HUES64 (cell line): ENCODE measurements around the gene CLIC4.
"Not testable (repeated sequence)": the region's sequence is repeated elsewhere in the genome, so short reads cannot be mapped to it uniquely, and the experiment has no call there.

Experiments used
- H3K27ac ChIP-seq: 2 replicates; pipeline ENCODE4 v1.7.0; 2013; ENCODE audit warnings: low read depth, low read length, inconsistent platforms
- H3K27me3 ChIP-seq: 2 replicates; pipeline ENCODE4 v1.6.1; 2013; ENCODE audit warnings: mild to moderate bottlenecking, low read length; ENCODE audit not compliant: insufficient read depth
- H3K36me3 ChIP-seq: 2 replicates; pipeline ENCODE4 v1.6.1; 2013; ENCODE audit warnings: mild to moderate bottlenecking, low read length; ENCODE audit not compliant: insufficient read depth
- H3K4me1 ChIP-seq: 2 replicates; pipeline ENCODE4 v1.6.1; 2013; ENCODE audit warnings: mild to moderate bottlenecking, low read length, moderate library complexity; ENCODE audit not compliant: insufficient read depth
- H3K4me3 ChIP-seq: 2 replicates; pipeline ENCODE4 v1.5.1; 2013; ENCODE audit warnings: mild to moderate bottlenecking, low read length, moderate library complexity
- H3K9ac ChIP-seq: 2 replicates; pipeline ENCODE4 v1.6.1; 2013; ENCODE audit warnings: mild to moderate bottlenecking, low read depth, low read length
- H3K9me3 ChIP-seq: 2 replicates; pipeline ENCODE4 v1.6.1; 2013; ENCODE audit warnings: low read depth, low read length; ENCODE audit not compliant: insufficient read depth
- WGBS: fragments of 150-250, 120-280 bp; methylation state at CpG from one replicate; pipeline ENCODE4 v1.1.7; 2013; ENCODE audit warnings: missing lambda C conversion rate; 5-methylcytosine and 5-hydroxymethylcytosine counted together

CLIC4 gene

DNA sequence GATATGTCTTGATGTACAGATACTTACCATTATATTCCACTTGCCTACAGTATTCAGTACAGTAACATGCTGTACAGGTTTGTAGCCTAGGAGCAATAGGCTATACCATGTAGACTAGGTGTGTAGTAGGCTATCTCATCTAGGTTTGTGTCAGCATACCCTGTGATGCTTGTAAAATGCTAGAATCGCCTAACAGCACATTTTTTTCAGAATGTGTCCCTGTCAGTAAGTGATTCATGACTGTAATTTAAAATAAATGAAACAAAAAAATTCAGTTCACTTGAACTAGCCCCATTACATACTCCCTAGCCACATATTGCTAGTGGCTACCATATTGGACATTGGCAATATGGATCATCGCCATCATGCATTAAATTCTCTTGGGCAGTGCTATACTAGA lies 51.3 kb downstream of the CLIC4 start:
- no peak overlapping the region for H3K4me3 ChIP-seq
- H3K36me3 ChIP-seq = peaks cover 21% of the 10 kb centered on the region
- no peak overlapping the region for H3K9ac ChIP-seq
- peaks cover 12% of the 10 kb centered on the region for H3K9me3 ChIP-seq
- WGBS = 93% methylated on average over 2 of the region's 2 CpGs
- no peak overlapping the region for H3K27ac ChIP-seq
- H3K27me3 ChIP-seq = no peaks in the 10 kb centered on the region
- H3K4me1 ChIP-seq = peaks cover 9% of the 10 kb centered on the region; the same call in 1 of the 2 replicates

DNA sequence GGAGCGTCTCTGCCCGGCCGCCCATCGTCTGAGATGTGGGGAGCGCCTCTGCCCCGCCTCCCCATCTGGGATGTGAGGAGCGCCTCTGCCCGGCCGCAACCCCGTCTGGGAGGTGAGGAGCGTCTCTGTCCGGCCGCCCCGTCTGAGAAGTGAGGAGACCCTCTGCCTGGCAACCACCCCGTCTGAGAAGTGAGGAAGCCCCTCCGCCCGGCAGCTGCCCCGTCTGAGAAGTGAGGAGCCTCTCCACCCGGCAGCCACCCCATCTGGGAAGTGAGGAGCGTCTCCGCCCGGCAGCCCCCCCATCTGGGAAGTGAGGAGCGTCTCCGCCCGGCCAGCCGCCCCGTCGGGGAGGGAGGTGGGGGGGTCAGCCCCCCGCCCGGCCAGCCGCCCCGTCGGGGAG lies 54.0 kb downstream of the CLIC4 start:
- H3K4me3 ChIP-seq, H3K9ac ChIP-seq, H3K27me3 ChIP-seq, H3K27ac ChIP-seq, H3K4me1 ChIP-seq: not testable (repeated sequence)
- WGBS = 95% methylated on average over 28 of the region's 33 CpGs
- H3K9me3 ChIP-seq = peaks cover 12% of the 10 kb centered on the region
- H3K36me3 ChIP-seq = peaks cover 22% of the 10 kb centered on the region

DNA sequence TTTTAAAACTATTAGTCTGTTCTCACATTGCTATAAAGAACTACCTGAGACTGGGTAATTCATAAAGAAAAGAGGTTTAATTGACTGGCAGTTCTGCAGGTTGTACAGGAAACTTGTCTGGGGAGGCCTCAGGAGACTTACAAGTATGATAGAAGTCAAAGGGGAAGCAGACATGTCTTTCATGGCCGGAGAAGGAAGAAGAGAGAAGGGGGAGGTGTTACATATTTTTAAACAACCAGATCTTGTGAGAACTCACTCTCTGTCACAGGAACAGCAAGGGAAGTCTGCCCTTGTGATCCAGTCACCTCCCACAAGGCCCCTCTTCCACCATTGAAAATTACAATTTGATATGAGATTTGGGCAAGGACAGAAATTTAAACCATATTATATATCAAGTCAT lies 55.9 kb downstream of the CLIC4 start:
- peaks cover 32% of the 10 kb centered on the region for H3K36me3 ChIP-seq
- no peak overlapping the region for H3K27ac ChIP-seq
- WGBS = 100% methylated on average over 1 of the region's 1 CpG
- H3K4me1 ChIP-seq = 0 out of 2 replicates have a peak, but pooled peaks cover 9% of the 10 kb centered on the region
- no peaks in the 10 kb centered on the region for H3K27me3 ChIP-seq
- no peak overlapping the region for H3K4me3 ChIP-seq
- peaks cover 12% of the 10 kb centered on the region for H3K9me3 ChIP-seq
- H3K9ac ChIP-seq = no peak overlapping the region

DNA sequence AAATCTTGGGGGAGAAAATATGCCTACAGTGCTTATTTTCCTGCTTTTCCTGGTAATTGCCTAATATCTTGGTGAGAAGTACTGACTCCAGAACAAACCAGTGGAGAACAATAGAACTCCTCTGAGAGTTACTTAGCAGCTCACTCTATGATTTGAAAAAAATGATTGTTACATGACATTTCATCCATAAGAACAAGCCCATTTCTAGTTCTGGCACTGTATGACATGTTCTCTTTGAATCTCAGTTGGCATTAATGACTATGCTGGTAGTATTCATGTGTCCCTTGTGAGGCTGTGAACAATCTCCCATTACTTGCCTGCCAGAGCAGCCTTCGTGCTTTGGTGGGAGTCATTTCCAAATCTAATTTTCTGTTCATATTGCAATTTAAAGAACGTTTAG lies 58.0 kb downstream of the CLIC4 start:
- Histone ChIP-seq H3K27ac (no peak overlapping the region), H3K9me3 (peaks cover 3% of the 10 kb centered on the region), H3K9ac (no peak overlapping the region), H3K27me3 (no peaks in the 10 kb centered on the region), H3K4me3 (no peak overlapping the region), H3K4me1 (peaks cover 13% of the 10 kb centered on the region; the same call in 1 of the 2 replicates), H3K36me3 (peaks cover 28% of the 10 kb centered on the region)
- WGBS = 94% methylated on average over 2 of the region's 2 CpGs

DNA sequence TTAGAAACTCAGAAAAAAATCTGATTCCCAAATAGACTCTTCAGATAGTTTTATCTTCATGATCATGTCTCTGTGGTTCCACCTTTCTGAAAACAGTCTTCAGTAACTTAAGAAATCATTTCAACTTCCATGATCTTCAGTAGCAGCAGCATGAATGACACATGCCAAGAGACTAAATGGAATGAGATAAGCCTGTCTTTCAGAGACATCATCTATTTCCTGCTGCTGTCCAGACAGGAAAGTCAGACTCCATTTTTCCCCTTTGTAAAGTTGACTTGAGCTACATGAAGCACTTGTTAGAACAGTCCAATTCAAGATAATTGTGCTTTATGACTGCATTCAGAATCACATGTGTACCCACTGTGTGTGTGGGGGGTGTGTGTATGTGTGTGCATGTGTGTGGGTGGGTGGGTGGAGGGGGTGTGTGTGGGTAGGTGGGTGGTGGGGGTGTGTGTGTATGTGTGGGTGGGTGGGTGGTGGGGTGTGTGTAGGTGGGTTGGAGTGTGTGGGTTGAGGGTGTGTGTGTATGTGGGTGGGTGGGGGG lies 58.8 kb downstream of the CLIC4 start:
- no peak overlapping the region for H3K4me3 ChIP-seq
- peaks cover 26% of the 10 kb centered on the region for H3K36me3 ChIP-seq

DNA sequence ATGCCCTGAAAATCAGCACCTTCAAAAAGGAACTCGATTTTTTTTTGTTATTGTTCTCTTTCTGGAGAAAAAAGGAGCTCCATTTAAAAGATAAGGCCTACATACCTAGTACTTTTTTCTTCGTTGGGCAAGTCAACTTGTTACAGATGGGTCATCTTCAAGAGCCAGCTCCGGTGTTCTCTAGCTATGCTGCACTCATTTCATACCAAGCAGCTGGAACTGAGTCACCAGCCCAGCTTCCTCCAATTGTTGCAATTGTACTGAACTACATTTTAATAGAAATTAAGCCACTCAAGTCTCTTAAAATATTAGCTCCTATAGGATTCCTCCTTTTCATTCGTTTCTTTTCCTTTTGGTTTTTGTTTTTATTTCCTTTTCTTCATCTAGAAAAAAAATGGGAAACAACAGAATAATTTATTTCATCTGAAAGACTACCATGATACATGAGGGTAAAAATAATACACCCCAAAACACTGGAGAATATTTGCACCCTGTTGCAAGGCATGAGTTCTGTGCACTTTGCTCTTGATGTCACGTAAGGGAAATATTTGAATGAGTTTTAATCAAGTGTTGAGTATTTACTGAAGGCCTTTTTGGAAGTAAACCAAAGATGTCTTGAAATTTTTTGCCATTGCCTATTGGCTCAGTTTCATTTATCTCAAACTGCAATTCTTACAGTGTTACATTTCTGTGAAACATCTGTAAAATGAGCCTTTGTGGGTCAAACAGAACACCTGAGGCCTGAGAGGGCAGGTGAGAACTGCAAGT lies 60.5 kb downstream of the CLIC4 start:
- Histone ChIP-seq H3K27me3 (no peaks in the 10 kb centered on the region), H3K27ac (no peak overlapping the region), H3K36me3 (peaks cover 30% of the 10 kb centered on the region), H3K4me1 (peaks cover 13% of the 10 kb centered on the region; the same call in 1 of the 2 replicates), H3K4me3 (no peak overlapping the region), H3K9ac (no peak overlapping the region), H3K9me3 (no peaks in the 10 kb centered on the region)
- WGBS = 90% methylated on average over 5 of the region's 5 CpGs

More for the DNA sequence above, 58.8 kb downstream of the CLIC4 start:
- Histone ChIP-seq H3K9me3 (no peaks in the 10 kb centered on the region), H3K27me3 (no peaks in the 10 kb centered on the region), H3K9ac (no peak overlapping the region), H3K4me1 (peaks cover 13% of the 10 kb centered on the region; the same call in 1 of the 2 replicates), H3K27ac (no peak overlapping the region)

DNA sequence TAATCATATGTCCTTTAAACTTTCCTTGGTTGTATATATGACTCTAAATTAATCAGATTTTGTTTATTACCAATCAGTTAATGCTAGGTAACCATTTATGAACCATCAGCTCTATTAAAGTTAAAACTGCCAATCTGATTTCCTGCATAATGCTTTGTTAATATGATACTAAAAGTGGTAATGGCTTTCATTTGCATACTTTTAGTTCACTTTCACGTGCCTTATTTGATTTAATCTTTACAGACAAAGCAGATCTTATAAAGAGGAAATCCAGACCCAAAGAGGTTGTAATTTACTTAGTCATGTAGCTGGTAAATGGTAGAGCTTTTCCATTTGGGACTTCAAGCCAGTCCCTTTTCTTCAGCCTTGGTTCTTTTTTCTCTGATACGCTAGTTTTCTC lies 61.3 kb downstream of the CLIC4 start:
- H3K4me1 ChIP-seq = peaks cover 13% of the 10 kb centered on the region; the same call in 1 of the 2 replicates
- no peak overlapping the region for H3K9ac ChIP-seq
- no peaks in the 10 kb centered on the region for H3K27me3 ChIP-seq
- no peak overlapping the region for H3K27ac ChIP-seq
- 98% methylated on average over 2 of the region's 2 CpGs for WGBS
- H3K4me3 ChIP-seq = no peak overlapping the region
- H3K36me3 ChIP-seq = peaks cover 27% of the 10 kb centered on the region
- H3K9me3 ChIP-seq = no peaks in the 10 kb centered on the region

DNA sequence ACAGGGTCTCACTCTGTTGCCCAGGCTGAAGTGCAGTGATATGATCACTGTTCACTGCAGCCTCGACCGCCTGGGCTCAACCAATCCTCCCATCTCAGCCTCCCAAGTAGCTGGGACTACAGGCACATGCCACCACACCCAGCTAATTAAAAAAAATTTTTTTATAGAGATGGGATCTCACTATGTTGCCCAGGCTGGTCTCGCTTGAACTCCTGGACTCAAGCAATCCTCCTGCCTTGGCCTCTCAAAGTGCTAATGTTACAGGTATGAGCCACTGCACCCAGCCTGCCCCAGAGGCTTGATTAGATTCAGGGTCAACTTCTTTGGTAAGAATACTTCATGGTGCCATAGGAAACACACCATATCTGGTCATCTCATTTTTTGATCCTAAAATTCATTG lies 66.2 kb downstream of the CLIC4 start:
- not testable (repeated sequence) for H3K9me3 ChIP-seq, H3K27me3 ChIP-seq, H3K27ac ChIP-seq, H3K4me1 ChIP-seq, H3K4me3 ChIP-seq, H3K9ac ChIP-seq
- WGBS = 96% methylated on average over 3 of the region's 3 CpGs
- H3K36me3 ChIP-seq = peaks cover 40% of the 10 kb centered on the region

DNA sequence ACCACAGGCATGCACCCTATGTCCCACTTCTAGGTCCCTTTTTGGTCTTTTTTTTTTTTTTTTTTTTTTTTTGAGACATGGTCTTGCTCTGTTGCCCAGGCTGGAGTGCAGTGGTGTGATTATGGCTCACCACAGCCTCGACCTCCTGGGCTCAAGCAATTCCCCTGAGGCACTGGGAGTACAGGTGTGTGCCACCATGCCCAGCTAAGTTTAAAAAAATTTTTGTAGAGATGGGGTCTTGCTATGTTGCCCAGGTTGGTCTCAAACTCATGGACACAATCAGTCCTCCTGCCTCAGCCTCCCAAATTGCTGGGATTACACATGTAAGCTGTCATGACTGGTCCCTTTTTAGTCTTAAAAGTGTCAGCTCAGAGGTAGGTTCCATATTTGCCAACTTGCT lies 75.0 kb downstream of the CLIC4 start:
- H3K27ac ChIP-seq, H3K9ac ChIP-seq, H3K4me1 ChIP-seq, H3K27me3 ChIP-seq, H3K4me3 ChIP-seq, H3K9me3 ChIP-seq: not testable (repeated sequence)
- WGBS = 100% methylated on average over 1 of the region's 1 CpG
- peaks cover 26% of the 10 kb centered on the region for H3K36me3 ChIP-seq

DNA sequence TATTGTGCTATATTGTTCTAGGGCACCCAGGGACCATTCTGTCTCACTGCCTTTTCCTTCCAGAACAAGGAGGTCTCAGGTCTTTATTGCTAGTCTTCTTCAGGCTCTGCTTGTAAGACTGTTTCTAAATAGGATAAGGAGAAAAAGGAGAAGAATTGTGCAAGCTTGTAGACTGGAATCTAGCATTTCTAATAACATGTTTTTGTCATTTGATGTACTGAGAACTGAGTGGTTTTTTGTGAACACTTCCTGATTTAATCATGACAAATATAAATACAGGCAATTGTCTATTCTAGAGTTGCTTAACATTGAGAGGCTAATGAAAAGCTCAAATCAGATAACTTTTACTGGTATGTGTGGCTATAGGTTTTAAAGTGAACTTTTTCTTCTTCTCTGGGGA lies 77.6 kb downstream of the CLIC4 start:
- peaks cover 6% of the 10 kb centered on the region for H3K4me1 ChIP-seq
- H3K9ac ChIP-seq = no peak overlapping the region
- no peaks in the 10 kb centered on the region for H3K9me3 ChIP-seq
- H3K27me3 ChIP-seq = no peaks in the 10 kb centered on the region
- H3K27ac ChIP-seq = no peak overlapping the region
- no peak overlapping the region for H3K4me3 ChIP-seq
- peaks cover 20% of the 10 kb centered on the region for H3K36me3 ChIP-seq

DNA sequence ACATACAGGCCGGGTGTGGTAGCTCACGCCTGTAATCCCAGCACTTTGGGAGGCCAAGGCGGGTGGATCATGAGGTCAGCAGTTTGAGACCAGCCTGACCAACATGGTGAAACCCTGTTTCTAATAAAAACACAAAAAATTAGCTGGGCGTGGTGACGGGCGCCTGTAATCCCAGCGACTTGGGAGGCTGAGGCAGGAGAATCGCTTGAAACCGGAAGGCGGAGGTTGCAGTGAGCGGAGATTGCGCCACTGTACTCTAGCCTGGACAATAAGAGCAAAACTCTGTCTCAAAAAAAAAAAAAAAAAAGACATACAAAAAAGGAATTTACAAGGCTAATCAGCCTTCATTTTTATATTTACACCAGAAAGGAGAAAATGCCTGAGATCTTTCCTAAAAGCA lies 78.2 kb downstream of the CLIC4 start:
- peaks cover 19% of the 10 kb centered on the region for H3K36me3 ChIP-seq
- H3K4me3 ChIP-seq, H3K27ac ChIP-seq, H3K4me1 ChIP-seq, H3K9ac ChIP-seq, H3K9me3 ChIP-seq, H3K27me3 ChIP-seq: not testable (repeated sequence)
- WGBS = 96% methylated on average over 12 of the region's 12 CpGs
